ENCODE data around the gene TRAF4.

The TRAF4 gene

DNA sequence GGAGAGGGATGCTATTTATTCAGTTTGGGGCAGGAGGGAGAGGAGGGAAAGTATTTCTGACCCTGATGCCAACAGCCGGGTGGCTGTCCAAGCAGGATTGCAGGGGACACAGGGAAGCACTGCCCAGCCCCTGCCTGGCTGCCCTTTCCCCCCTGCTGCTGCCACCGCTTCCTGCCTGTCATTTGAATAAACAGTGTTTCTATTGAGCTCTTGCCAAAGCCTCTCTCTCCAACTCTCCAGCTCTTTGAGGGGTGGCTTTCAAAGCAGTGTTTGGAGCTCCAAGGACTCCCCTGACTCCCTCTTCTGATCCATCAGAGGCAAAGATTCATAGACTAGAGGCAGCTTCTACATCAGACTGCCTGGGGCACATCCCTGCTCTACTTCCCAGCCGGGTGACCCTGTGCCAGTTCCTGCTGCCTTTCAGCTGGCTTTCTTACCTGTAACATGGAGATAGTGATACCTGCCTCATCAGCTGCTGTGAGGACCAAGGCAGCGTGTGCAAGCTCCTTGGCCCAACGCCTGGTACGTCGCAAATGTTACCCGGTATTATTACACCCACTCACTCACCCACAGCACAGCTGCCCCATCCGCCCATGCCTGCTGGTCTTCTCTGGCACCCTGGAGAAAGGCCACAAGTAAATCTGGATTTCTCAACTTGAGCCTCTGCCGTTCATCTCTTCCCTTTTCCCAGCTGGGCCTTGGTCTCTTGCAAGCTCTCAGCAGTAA is 41.6 kb upstream of the TRAF4 start:
- Histone ChIP-seq H3K27me3 (replicated peaks; ENCODE audit: control insufficient read depth, insufficient read depth, low read length) (no peaks in the 10 kb centered on the region), H3K36me3 (ENCODE audit: control insufficient read depth, insufficient read depth, low read length) (peaks cover 62% of the 10 kb centered on the region), H3K4me3 (replicated peaks; ENCODE audit: low read depth, low read length) (no peak overlapping the region)
- no peak for DNase-seq (ENCODE audit: extremely low read depth, insufficient read length)
- TF ChIP-seq, protein P1, sequence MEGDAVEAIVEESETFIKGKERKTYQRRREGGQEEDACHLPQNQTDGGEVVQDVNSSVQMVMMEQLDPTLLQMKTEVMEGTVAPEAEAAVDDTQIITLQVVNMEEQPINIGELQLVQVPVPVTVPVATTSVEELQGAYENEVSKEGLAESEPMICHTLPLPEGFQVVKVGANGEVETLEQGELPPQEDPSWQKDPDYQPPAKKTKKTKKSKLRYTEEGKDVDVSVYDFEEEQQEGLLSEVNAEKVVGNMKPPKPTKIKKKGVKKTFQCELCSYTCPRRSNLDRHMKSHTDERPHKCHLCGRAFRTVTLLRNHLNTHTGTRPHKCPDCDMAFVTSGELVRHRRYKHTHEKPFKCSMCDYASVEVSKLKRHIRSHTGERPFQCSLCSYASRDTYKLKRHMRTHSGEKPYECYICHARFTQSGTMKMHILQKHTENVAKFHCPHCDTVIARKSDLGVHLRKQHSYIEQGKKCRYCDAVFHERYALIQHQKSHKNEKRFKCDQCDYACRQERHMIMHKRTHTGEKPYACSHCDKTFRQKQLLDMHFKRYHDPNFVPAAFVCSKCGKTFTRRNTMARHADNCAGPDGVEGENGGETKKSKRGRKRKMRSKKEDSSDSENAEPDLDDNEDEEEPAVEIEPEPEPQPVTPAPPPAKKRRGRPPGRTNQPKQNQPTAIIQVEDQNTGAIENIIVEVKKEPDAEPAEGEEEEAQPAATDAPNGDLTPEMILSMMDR (IDR thresholded peaks at IDR 0.05; ENCODE audit: insufficient read depth, low read length, poor library complexity, severe bottlenecking) = no peak

DNA sequence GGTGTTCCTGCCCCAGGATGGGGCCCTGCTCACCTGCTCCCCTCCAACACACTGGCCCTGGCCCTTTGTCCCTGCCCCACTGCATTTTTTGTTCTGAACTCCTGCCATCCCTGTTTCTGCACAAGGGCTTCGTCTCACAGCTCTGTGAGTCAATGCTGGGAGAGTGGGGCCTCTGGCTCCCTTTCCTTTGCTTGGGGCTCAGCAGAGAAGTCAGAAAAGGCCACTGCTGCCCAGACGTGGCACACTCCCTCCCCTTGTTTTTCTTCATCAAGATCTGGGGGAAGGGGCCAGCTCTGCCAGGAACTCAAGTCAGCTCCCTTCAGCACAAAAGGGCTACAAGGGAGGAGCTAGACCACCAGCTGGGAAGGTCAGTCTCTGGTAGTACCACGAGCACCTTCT is 41.1 kb upstream of the TRAF4 start:
- TF ChIP-seq, protein P1 (IDR thresholded peaks at IDR 0.05; ENCODE audit: insufficient read depth, low read length, poor library complexity, severe bottlenecking) = no peak
- no peak for DNase-seq (ENCODE audit: extremely low read depth, insufficient read length)
- Histone ChIP-seq H3K4me3 (replicated peaks; ENCODE audit: low read depth, low read length) (no peak overlapping the region), H3K36me3 (ENCODE audit: control insufficient read depth, insufficient read depth, low read length) (peaks cover 58% of the 10 kb centered on the region), H3K27me3 (replicated peaks; ENCODE audit: control insufficient read depth, insufficient read depth, low read length) (no peaks in the 10 kb centered on the region)

DNA sequence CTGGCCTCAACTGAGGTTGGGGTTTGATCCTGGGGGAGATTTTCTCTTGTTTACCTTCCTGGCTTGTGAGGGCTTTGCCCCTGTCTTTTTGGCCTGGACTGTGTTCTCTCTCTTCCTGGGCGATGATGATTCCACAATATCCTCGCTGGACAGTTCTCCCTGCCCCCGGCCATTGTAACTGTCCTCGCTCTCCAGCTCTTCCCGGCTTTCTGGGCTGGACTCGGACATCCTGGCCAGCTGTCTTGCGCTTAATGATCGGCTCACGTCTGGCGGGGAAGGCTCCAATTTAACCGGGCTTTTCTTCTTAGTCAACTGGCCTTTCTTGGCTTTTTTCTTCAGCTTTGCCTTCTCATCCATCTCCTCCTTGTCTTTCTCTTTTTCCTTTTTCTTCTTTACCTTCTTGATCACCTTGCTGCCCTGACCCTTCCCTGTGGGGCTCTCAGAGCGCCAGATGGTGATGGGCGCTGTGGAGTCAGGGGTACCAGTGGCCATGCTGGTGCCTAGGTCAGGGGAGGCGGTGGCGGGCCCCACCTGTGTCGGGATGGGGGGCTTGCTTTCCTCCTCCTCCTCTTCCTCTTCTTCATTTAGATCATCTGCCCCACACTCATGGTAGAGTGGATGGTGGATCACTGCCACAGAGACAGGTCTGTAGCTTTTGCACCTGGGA is 40.1 kb upstream of the TRAF4 start:
- TF ChIP-seq, protein P1 (IDR thresholded peaks at IDR 0.05; ENCODE audit: insufficient read depth, low read length, poor library complexity, severe bottlenecking) = no peak
- H3K36me3 ChIP-seq (ENCODE audit: control insufficient read depth, insufficient read depth, low read length) = peaks cover 50% of the 10 kb centered on the region
- no peak overlapping the region for H3K4me3 ChIP-seq (replicated peaks; ENCODE audit: low read depth, low read length)
- no peaks in the 10 kb centered on the region for H3K27me3 ChIP-seq (replicated peaks; ENCODE audit: control insufficient read depth, insufficient read depth, low read length)
- no peak for DNase-seq (ENCODE audit: extremely low read depth, insufficient read length)

DNA sequence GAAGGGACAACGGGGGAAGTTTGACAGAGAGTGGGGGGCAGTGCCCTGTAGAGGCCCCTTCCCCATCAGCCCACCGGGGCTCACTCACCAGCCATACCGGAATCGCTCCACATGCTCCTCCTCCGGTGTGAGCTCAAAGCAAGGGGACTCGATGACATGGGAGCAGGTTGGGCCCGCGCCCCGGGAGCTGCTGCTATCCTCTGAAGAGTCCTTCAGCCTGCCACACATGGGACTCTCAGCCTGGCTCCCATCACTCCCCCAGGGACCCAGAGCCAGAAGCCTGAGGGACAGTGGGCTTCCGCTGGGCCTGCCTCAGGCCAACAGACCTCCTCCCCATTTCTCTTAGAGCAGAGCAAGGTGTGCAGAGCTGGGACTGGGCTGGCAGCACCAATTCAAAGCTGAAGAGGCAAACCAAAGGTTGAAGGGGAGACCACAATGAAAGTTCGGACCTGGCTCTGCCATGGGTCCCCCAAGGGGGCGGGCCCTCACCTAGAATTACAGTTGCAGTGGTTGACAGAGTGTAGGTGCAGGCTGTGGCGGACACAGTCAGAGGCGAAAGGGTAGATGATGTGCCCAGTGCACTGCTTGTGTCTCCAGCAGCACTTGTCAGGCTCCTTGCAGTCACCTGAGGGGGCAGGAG is 39.5 kb upstream of the TRAF4 start:
- Histone ChIP-seq H3K4me3 (replicated peaks; ENCODE audit: low read depth, low read length) (no peak overlapping the region), H3K36me3 (ENCODE audit: control insufficient read depth, insufficient read depth, low read length) (peaks cover 44% of the 10 kb centered on the region), H3K27me3 (replicated peaks; ENCODE audit: control insufficient read depth, insufficient read depth, low read length) (no peaks in the 10 kb centered on the region)
- TF ChIP-seq, protein P1 (IDR thresholded peaks at IDR 0.05; ENCODE audit: insufficient read depth, low read length, poor library complexity, severe bottlenecking) = no peak
- no peak for DNase-seq (ENCODE audit: extremely low read depth, insufficient read length)

DNA sequence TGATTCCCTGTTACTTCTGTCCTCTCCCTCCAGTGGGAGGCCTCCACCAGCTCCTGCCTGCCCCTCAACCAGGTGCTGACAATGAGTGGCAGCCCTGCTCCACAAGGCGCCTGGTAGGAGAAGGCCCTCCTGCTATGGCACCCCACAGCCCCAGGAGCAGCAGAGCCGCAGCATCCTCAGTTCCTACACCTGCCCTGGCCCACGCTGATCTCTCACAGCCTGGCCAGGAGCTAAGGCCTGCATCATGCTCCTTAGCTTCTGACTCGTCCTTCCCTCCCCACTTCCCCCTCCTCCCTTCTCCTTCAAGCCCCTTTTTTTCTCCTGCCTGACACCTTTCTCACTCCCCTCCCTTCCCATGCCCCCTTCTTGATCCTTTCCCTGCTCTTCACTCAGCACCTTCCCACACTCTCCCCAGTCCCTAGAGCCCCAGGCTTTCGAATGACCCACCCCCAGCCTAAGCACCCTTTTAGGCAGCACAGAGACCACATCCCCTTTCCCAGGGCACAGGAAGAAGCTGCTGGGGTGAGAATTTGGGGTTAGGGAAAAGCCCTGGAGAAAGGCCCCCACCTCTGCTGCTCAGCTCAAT is 38.6 kb upstream of the TRAF4 start:
- DNase-seq (ENCODE audit: extremely low read depth, insufficient read length) = no peak
- no peaks in the 10 kb centered on the region for H3K27me3 ChIP-seq (replicated peaks; ENCODE audit: control insufficient read depth, insufficient read depth, low read length)
- TF ChIP-seq, protein P1 (IDR thresholded peaks at IDR 0.05; ENCODE audit: insufficient read depth, low read length, poor library complexity, severe bottlenecking) = no peak
- no peak overlapping the region for H3K4me3 ChIP-seq (replicated peaks; ENCODE audit: low read depth, low read length)
- peaks cover 40% of the 10 kb centered on the region for H3K36me3 ChIP-seq (ENCODE audit: control insufficient read depth, insufficient read depth, low read length)

All from GM06990 (cell line).